LNCAP (cell line): Measurements from ENCODE around the gene GFOD1.

ENCODE experiments used
- CTCF ChIP-seq: fragments of 450-650 bp; IDR thresholded peaks from 2 replicates; pipeline ENCODE4 v1.5.1; 2017; ENCODE audit warnings: mild to moderate bottlenecking

GFOD1 gene

GRCh38 chr6:13418844-13419243 lies 68.6 kb downstream of the GFOD1 start:
- no peak for TF ChIP-seq CTCF

- no peak for TF ChIP-seq CTCF
Measured at GRCh38 chr6:13417954-13418353, 69.4 kb downstream of the GFOD1 start.

- no peak for TF ChIP-seq CTCF
Measured at GRCh38 chr6:13417431-13417830, 70.0 kb downstream of the GFOD1 start.

GRCh38 chr6:13415283-13415682 lies 72.1 kb downstream of the GFOD1 start:
- no peak for TF ChIP-seq CTCF

GRCh38 chr6:13413900-13414555 lies 73.4 kb downstream of the GFOD1 start:
- no peak for TF ChIP-seq CTCF

- TF ChIP-seq CTCF = no peak
Measured at GRCh38 chr6:13413466-13413862, 73.9 kb downstream of the GFOD1 start.

- no peak for TF ChIP-seq CTCF
Measured at GRCh38 chr6:13412639-13413465, 74.5 kb downstream of the GFOD1 start.
